HepG2 (cell line): ENCODE results near the gene TXNDC11. TPM values are rescaled to one million over a fixed set of nuclear protein-coding genes. Genes with fewer than 3 reads are reported as not detected.

ENCODE experiments used
- SSRP1 ChIP-seq: IDR thresholded peaks from 2 replicates; pipeline ENCODE4 v1.6.1; 2016; ENCODE audit warnings: control low read depth
- ZFP36L2 ChIP-seq: sonication (generic); formaldehyde crosslinking; IDR thresholded peaks from 2 replicates; pipeline ENCODE4 v1.4.0; 2020; ENCODE audit warnings: missing genetic modification reagents
- ZNF121 ChIP-seq: sonication (generic); formaldehyde crosslinking; IDR thresholded peaks from 2 replicates; pipeline ENCODE4 v1.5.0; 2020; ENCODE audit warnings: mild to moderate bottlenecking, missing genetic modification reagents
- ZNF142 ChIP-seq: sonication (generic); formaldehyde crosslinking; IDR thresholded peaks from 2 replicates; pipeline ENCODE4 v1.4.0; 2020; ENCODE audit warnings: missing genetic modification reagents
- ZNF225 ChIP-seq: sonication (generic); formaldehyde crosslinking; IDR thresholded peaks from 2 replicates; pipeline ENCODE4 v1.4.0; 2020; ENCODE audit warnings: mild to moderate bottlenecking, missing genetic modification reagents
- ZNF280B ChIP-seq: sonication (generic); formaldehyde crosslinking; IDR thresholded peaks from 2 replicates; pipeline ENCODE4 v1.5.0; 2020; ENCODE audit warnings: missing genetic modification reagents, mild to moderate bottlenecking, borderline replicate concordance
- ZNF724P ChIP-seq: sonication (generic); formaldehyde crosslinking; IDR thresholded peaks from 2 replicates; pipeline ENCODE4 v1.8.0; 2022; ENCODE audit warnings: missing genetic modification reagents, borderline replicate concordance
- polyA plus RNA-seq, 8 experiments: library from polyadenylated mRNA; depleted of rRNA in 3 of 8; stranded (reverse) in 7 of 8; unstranded in 1 of 8; fragments of >200 nt; fragmentation: Illumina TruSeq in 4 of 8; extraction: Trizol in 4 of 8; gene quantifications; 2 replicates each; pipeline versions ENCODE4 v1.2.1 to v1.2.3, GENCODE V29; 2011 to 2016; ENCODE audit warnings: low read depth in 4 of 8, missing spikeins in 1 of 8, mixed read lengths in 1 of 8; ENCODE audit not compliant: insufficient read depth in 1 of 8
- total RNA-seq, 5 experiments: library from RNA; depleted of rRNA; stranded (reverse); fragments of >200 nt; fragmentation: Illumina TruSeq; extraction: Trizol; gene quantifications; 2 replicates each; pipeline ENCODE4 v1.2.3, GENCODE V29; 2016; ENCODE audit warnings: low read depth in 1 of 5
- TF ChIP-seq, protein P1 (sequence below): sonication (generic); formaldehyde crosslinking; IDR thresholded peaks from 2 replicates; pipeline ENCODE4 v1.4.0; 2020; ENCODE audit warnings: mild to moderate bottlenecking, missing genetic modification reagents
- TF ChIP-seq, protein P2 (sequence below): sonication (generic); formaldehyde crosslinking; IDR thresholded peaks from 2 replicates; pipeline ENCODE4 v1.4.0; 2020; ENCODE audit warnings: missing genetic modification reagents, borderline replicate concordance

Gene TXNDC11
- total and polyA plus RNA-seq, 2 of the 13 experiments (the other 11 are each of a cell fraction or from before 2014, with no cell fraction given) = 74.9 to 123 TPM

DNA sequence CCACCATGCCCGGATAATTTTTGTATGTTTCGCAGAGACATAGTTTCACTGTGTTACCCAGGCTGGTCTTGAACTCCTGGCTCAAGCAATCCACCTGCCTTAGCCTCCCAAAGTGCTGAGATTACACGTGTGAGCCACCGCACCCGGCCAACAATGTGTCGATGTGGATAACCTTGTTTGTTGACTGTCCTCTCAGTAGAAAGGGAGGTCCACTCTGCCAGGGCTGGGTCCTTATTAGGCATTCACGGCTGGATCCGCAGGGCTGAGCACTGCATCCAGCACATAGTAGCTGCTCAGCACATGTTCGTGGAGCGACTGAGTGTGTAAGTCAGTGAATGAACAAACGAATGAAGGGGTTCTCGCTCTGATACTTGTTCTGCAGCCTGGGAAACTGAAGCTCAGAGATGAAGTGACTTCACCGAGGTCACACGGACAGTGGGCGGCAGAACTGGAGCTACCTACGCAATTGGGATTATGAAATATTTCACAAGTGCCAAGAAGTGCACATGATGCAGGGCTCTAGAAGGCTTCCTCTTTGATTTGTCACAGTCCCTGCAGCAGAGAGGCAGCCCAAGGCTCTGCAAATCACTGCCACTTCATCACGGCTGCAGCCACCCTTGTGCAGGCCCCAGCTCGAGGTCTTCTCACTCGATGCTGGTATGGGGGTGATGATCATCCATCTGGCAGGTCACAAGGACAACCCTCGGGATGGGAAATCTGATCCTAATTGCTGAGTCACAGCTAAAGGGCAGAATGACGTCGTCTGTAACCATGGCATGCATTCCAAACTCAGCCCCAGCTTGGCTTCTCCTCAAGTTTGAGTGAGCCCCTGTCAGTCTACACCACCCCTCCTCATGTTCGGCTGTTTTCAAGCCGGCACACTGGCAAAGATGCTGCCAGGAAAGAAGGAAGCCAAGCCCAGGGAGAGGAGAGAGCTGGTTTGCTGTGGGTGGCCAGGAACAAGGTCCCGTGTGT lies 102.4 kb downstream of the TXNDC11 start (continued):
- TF ChIP-seq, protein P1, sequence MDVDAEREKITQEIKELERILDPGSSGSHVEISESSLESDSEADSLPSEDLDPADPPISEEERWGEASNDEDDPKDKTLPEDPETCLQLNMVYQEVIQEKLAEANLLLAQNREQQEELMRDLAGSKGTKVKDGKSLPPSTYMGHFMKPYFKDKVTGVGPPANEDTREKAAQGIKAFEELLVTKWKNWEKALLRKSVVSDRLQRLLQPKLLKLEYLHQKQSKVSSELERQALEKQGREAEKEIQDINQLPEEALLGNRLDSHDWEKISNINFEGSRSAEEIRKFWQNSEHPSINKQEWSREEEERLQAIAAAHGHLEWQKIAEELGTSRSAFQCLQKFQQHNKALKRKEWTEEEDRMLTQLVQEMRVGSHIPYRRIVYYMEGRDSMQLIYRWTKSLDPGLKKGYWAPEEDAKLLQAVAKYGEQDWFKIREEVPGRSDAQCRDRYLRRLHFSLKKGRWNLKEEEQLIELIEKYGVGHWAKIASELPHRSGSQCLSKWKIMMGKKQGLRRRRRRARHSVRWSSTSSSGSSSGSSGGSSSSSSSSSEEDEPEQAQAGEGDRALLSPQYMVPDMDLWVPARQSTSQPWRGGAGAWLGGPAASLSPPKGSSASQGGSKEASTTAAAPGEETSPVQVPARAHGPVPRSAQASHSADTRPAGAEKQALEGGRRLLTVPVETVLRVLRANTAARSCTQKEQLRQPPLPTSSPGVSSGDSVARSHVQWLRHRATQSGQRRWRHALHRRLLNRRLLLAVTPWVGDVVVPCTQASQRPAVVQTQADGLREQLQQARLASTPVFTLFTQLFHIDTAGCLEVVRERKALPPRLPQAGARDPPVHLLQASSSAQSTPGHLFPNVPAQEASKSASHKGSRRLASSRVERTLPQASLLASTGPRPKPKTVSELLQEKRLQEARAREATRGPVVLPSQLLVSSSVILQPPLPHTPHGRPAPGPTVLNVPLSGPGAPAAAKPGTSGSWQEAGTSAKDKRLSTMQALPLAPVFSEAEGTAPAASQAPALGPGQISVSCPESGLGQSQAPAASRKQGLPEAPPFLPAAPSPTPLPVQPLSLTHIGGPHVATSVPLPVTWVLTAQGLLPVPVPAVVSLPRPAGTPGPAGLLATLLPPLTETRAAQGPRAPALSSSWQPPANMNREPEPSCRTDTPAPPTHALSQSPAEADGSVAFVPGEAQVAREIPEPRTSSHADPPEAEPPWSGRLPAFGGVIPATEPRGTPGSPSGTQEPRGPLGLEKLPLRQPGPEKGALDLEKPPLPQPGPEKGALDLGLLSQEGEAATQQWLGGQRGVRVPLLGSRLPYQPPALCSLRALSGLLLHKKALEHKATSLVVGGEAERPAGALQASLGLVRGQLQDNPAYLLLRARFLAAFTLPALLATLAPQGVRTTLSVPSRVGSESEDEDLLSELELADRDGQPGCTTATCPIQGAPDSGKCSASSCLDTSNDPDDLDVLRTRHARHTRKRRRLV (CRISPR knock-in tag) = no peak
- TF ChIP-seq ZNF280B (CRISPR knock-in tag) (peak; percentile 23; the same call in 1 of the 2 replicates), ZNF142 (CRISPR knock-in tag) (0 out of 2 replicates have a peak, but pooled peaks have one; percentile 50), ZNF121 (CRISPR knock-in tag) (peak; percentile 72; the same call in 1 of the 2 replicates), SSRP1 (CRISPR knock-in tag) (peak; percentile 58; the same call in 1 of the 2 replicates), ZNF724P (CRISPR knock-in tag) (no peak), ZFP36L2 (CRISPR knock-in tag) (no peak), ZNF225 (peak; percentile 65; the same call in 1 of the 2 replicates)
- TF ChIP-seq, protein P2, sequence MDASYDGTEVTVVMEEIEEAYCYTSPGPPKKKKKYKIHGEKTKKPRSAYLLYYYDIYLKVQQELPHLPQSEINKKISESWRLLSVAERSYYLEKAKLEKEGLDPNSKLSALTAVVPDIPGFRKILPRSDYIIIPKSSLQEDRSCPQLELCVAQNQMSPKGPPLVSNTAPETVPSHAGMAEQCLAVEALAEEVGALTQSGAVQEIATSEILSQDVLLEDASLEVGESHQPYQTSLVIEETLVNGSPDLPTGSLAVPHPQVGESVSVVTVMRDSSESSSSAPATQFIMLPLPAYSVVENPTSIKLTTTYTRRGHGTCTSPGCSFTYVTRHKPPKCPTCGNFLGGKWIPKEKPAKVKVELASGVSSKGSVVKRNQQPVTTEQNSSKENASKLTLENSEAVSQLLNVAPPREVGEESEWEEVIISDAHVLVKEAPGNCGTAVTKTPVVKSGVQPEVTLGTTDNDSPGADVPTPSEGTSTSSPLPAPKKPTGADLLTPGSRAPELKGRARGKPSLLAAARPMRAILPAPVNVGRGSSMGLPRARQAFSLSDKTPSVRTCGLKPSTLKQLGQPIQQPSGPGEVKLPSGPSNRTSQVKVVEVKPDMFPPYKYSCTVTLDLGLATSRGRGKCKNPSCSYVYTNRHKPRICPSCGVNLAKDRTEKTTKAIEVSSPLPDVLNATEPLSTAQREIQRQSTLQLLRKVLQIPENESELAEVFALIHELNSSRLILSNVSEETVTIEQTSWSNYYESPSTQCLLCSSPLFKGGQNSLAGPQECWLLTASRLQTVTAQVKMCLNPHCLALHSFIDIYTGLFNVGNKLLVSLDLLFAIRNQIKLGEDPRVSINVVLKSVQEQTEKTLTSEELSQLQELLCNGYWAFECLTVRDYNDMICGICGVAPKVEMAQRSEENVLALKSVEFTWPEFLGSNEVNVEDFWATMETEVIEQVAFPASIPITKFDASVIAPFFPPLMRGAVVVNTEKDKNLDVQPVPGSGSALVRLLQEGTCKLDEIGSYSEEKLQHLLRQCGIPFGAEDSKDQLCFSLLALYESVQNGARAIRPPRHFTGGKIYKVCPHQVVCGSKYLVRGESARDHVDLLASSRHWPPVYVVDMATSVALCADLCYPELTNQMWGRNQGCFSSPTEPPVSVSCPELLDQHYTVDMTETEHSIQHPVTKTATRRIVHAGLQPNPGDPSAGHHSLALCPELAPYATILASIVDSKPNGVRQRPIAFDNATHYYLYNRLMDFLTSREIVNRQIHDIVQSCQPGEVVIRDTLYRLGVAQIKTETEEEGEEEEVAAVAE (CRISPR knock-in tag) = no peak; the same call in 1 of the 2 replicates
